Measurements from ENCODE around the gene TMEM95.

GRCh38 chr17:7314719-7315569 lies 40.0 kb upstream of the TMEM95 start, which contains the start of gene GPS2:
- TF ChIP-seq, protein P1, sequence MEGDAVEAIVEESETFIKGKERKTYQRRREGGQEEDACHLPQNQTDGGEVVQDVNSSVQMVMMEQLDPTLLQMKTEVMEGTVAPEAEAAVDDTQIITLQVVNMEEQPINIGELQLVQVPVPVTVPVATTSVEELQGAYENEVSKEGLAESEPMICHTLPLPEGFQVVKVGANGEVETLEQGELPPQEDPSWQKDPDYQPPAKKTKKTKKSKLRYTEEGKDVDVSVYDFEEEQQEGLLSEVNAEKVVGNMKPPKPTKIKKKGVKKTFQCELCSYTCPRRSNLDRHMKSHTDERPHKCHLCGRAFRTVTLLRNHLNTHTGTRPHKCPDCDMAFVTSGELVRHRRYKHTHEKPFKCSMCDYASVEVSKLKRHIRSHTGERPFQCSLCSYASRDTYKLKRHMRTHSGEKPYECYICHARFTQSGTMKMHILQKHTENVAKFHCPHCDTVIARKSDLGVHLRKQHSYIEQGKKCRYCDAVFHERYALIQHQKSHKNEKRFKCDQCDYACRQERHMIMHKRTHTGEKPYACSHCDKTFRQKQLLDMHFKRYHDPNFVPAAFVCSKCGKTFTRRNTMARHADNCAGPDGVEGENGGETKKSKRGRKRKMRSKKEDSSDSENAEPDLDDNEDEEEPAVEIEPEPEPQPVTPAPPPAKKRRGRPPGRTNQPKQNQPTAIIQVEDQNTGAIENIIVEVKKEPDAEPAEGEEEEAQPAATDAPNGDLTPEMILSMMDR (IDR thresholded peaks at IDR 0.05 in 4 of 5, conservative IDR thresholded peaks at IDR 0.05 in 1 of 5) = peak in 1 of 5 experiments; percentile 16
- TF ChIP-seq POLR2A (IDR thresholded peaks at IDR 0.05) = peak; percentile 83 to 89

Measured in gastrocnemius medialis (tissue), 4 donors.